Measurements from ENCODE around the gene PREX1. TPM values are rescaled to one million over a fixed set of nuclear protein-coding genes. Genes with fewer than 3 reads are reported as not detected.

Gene PREX1
- total RNA-seq, 1 donor from 2014 or later, result 20.8 TPM

GRCh38 chr20:48626938-48627736, 200.7 kb downstream of the PREX1 start:
- no peaks in the 10 kb centered on the region for H3K36me3 Mint-ChIP-seq
- no peak overlapping the region for H3K27ac Mint-ChIP-seq
- H3K9me3 Mint-ChIP-seq, result no peaks in the 10 kb centered on the region

GRCh38 chr20:48626226-48626937, 201.4 kb downstream of the PREX1 start:
- no peaks in the 10 kb centered on the region for H3K9me3 Mint-ChIP-seq
- DNase-seq (ENCODE audit: extremely low spot score, unreplicated experiment), result no peak
- H3K27me3 Mint-ChIP-seq, result no peaks in the 10 kb centered on the region
- no peak overlapping the region for H3K27ac Mint-ChIP-seq
- no peak overlapping the region for H3K4me3 Mint-ChIP-seq
- peaks cover 15% of the 10 kb centered on the region for H3K4me1 Mint-ChIP-seq (ENCODE audit: unreplicated experiment)
- TF ChIP-seq CTCF (conservative IDR thresholded peaks at IDR 0.05), result no peak
- H3K36me3 Mint-ChIP-seq, result no peaks in the 10 kb centered on the region

More at GRCh38 chr20:48626938-48627736, 200.7 kb downstream of the PREX1 start:
- Mint-ChIP-seq H3K4me1 (ENCODE audit: unreplicated experiment) (peaks cover 16% of the 10 kb centered on the region), H3K4me3 (no peak overlapping the region), H3K27me3 (no peaks in the 10 kb centered on the region)
- no peak for DNase-seq (ENCODE audit: extremely low spot score, unreplicated experiment)
- TF ChIP-seq CTCF (conservative IDR thresholded peaks at IDR 0.05), result no peak

GRCh38 chr20:48625136-48625900, 202.5 kb downstream of the PREX1 start:
- TF ChIP-seq CTCF (conservative IDR thresholded peaks at IDR 0.05), result no peak
- no peaks in the 10 kb centered on the region for H3K9me3 Mint-ChIP-seq
- DNase-seq (ENCODE audit: extremely low spot score, unreplicated experiment), result no peak
- H3K27ac Mint-ChIP-seq, result no peak overlapping the region
- H3K4me3 Mint-ChIP-seq, result no peak overlapping the region
- H3K27me3 Mint-ChIP-seq, result no peaks in the 10 kb centered on the region
- peaks cover 15% of the 10 kb centered on the region for H3K4me1 Mint-ChIP-seq (ENCODE audit: unreplicated experiment)
- no peaks in the 10 kb centered on the region for H3K36me3 Mint-ChIP-seq

GRCh38 chr20:48624315-48625020, 203.3 kb downstream of the PREX1 start:
- H3K36me3 Mint-ChIP-seq, result no peaks in the 10 kb centered on the region
- H3K27ac Mint-ChIP-seq, result no peak overlapping the region
- TF ChIP-seq CTCF (conservative IDR thresholded peaks at IDR 0.05), result no peak
- H3K4me3 Mint-ChIP-seq, result no peak overlapping the region
- H3K4me1 Mint-ChIP-seq (ENCODE audit: unreplicated experiment), result peaks cover 15% of the 10 kb centered on the region
- no peaks in the 10 kb centered on the region for H3K9me3 Mint-ChIP-seq
- no peaks in the 10 kb centered on the region for H3K27me3 Mint-ChIP-seq
- no peak for DNase-seq (ENCODE audit: extremely low spot score, unreplicated experiment)

GRCh38 chr20:48623906-48624265, 203.9 kb downstream of the PREX1 start:
- no peaks in the 10 kb centered on the region for H3K36me3 Mint-ChIP-seq
- H3K27me3 Mint-ChIP-seq, result no peaks in the 10 kb centered on the region
- TF ChIP-seq CTCF (conservative IDR thresholded peaks at IDR 0.05), result no peak
- no peaks in the 10 kb centered on the region for H3K9me3 Mint-ChIP-seq
- no peak overlapping the region for H3K27ac Mint-ChIP-seq
- H3K4me1 Mint-ChIP-seq (ENCODE audit: unreplicated experiment), result peaks cover 15% of the 10 kb centered on the region
- no peak overlapping the region for H3K4me3 Mint-ChIP-seq
- DNase-seq (ENCODE audit: extremely low spot score, unreplicated experiment), result no peak

Data from type B pancreatic cell (in vitro differentiated cells).